A549 (cell line): ENCODE measurements around the gene HOXC13.

Source experiments
- BHLHE40 ChIP-seq: IDR thresholded peaks from 2 replicates; pipeline ENCODE4 v1.6.1; 2012; ENCODE audit warnings: low read depth, low read length, inconsistent platforms
- CHD2 ChIP-seq: fragments of 150-350 bp; IDR thresholded peaks from 2 replicates; pipeline ENCODE4 v1.6.1; 2014; ENCODE audit warnings: low read length; ENCODE audit not compliant: partially characterized antibody
- CHD4 ChIP-seq: fragments of 200-600 bp; sonication (generic); IDR thresholded peaks from 2 replicates; pipeline ENCODE4 v1.6.1; 2016; ENCODE audit warnings: antibody characterized with exemption, mild to moderate bottlenecking, borderline replicate concordance
- EHMT2 ChIP-seq: fragments of 200-600 bp; sonication (generic); IDR thresholded peaks from 2 replicates; pipeline ENCODE4 v1.6.1; 2016; ENCODE audit warnings: antibody characterized with exemption, low read depth, mild to moderate bottlenecking, moderate library complexity
- GATA3 ChIP-seq: IDR thresholded peaks from 2 replicates; pipeline ENCODE4 v1.6.1; 2012; ENCODE audit warnings: borderline replicate concordance
- KDM5A ChIP-seq: fragments of 200-600 bp; sonication (generic); IDR thresholded peaks from 2 replicates; pipeline ENCODE4 v1.6.1; 2016; ENCODE audit warnings: antibody characterized with exemption, mild to moderate bottlenecking
- POLR2A ChIP-seq: IDR thresholded peaks from 2 replicates; pipeline ENCODE4 v1.6.1; 2012; ENCODE audit warnings: mild to moderate bottlenecking, low read length
- POLR2AphosphoS2 ChIP-seq: conservative IDR thresholded peaks from 2 replicates; pipeline ENCODE4 v1.6.1; 2012; ENCODE audit warnings: low read length, improper control_type of control experiment, inconsistent platforms
- RFX5 ChIP-seq: fragments of 450-650 bp; IDR thresholded peaks from 2 replicates; pipeline ENCODE4 v1.7.1; 2014; ENCODE audit warnings: antibody characterized with exemption, mild to moderate bottlenecking, moderate library complexity
- RNF2 ChIP-seq: fragments of 200-600 bp; sonication (generic); IDR thresholded peaks from 2 replicates; pipeline ENCODE4 v1.6.1; 2016; ENCODE audit warnings: low read depth, mild to moderate bottlenecking, antibody characterized with exemption, moderate library complexity, borderline replicate concordance
- TF ChIP-seq, protein P1 (sequence below): fragments of >200 bp; sonication (Bioruptor Twin); formaldehyde crosslinking; IDR thresholded peaks from 3 replicates; pipeline ENCODE4 v1.5.1; 2016
- TF ChIP-seq, protein P2 (sequence below): fragments of 450-650 bp; IDR thresholded peaks from 2 replicates; pipeline ENCODE4 v1.6.1; 2014; ENCODE audit warnings: antibody characterized with exemption

DNA sequence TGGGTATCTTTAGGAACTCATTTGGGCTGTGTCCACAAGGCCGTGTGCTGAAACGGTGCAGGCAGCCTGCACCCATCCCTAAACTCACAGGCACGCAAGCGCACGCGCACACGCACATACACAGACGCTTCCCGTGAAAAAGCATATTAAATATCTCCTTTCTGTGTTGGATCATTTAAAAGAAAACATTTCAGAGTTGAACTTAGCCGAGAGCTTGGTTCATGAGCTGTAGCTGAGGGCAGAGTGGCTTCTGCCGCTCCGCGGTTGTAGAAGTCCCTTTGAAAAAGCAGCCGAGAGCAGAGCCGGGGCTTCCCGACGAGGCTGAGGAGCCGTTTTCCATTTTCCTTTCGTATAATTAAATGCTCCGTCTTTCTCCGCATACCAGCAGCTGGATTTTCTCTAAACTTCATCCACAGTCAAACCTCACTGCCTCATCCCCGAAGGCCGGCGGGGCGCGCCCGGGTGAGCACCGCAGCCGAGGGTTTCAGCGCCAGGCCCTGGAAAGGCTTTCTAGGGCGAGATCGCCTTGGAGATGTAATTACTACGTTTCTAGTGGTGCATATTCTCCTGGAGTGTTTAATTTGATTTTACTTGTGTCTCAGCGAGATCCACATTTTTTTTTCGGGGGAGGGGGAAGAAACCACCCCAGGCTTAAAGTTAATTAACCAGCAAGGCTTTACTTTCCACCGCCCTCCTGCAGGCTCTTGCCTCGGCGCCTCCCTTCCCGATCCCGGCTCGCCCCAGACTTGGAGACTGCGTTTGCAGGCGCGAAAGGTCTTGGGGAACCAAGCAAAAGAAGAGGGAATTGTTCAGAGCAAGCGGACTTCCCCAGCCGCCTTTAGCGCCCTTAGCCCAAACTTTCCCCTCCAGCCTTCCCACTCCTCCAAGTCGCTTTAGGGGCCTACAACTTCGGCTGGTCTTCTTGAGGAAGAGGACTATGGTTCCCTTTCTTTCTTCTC lies 3.0 kb upstream of the HOXC13 start:
- TF ChIP-seq POLR2AphosphoS2 (no peak), RNF2 (no peak), GATA3 (no peak), BHLHE40 (no peak), EHMT2 (no peak), KDM5A (no peak), RFX5 (no peak), CHD4 (no peak), POLR2A (no peak), CHD2 (no peak)
- TF ChIP-seq, protein P1, sequence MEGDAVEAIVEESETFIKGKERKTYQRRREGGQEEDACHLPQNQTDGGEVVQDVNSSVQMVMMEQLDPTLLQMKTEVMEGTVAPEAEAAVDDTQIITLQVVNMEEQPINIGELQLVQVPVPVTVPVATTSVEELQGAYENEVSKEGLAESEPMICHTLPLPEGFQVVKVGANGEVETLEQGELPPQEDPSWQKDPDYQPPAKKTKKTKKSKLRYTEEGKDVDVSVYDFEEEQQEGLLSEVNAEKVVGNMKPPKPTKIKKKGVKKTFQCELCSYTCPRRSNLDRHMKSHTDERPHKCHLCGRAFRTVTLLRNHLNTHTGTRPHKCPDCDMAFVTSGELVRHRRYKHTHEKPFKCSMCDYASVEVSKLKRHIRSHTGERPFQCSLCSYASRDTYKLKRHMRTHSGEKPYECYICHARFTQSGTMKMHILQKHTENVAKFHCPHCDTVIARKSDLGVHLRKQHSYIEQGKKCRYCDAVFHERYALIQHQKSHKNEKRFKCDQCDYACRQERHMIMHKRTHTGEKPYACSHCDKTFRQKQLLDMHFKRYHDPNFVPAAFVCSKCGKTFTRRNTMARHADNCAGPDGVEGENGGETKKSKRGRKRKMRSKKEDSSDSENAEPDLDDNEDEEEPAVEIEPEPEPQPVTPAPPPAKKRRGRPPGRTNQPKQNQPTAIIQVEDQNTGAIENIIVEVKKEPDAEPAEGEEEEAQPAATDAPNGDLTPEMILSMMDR = no peak
- TF ChIP-seq, protein P2, sequence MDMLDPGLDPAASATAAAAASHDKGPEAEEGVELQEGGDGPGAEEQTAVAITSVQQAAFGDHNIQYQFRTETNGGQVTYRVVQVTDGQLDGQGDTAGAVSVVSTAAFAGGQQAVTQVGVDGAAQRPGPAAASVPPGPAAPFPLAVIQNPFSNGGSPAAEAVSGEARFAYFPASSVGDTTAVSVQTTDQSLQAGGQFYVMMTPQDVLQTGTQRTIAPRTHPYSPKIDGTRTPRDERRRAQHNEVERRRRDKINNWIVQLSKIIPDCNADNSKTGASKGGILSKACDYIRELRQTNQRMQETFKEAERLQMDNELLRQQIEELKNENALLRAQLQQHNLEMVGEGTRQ = no peak
